HepG2 (cell line): ENCODE measurements around the gene C11orf86. TPM values are rescaled to one million over a fixed set of nuclear protein-coding genes. Genes with fewer than 3 reads are reported as not detected.
A peak's percentile ranks its signal among the peaks of the same experiment; 100 is the strongest.

Experiments used
- ATAC-seq: fragments of 200-7000 bp; cut with Tn5 transposase; 3 replicates; pipeline ENCODE4 v1.9.1; 2020; ENCODE audit warnings: mild to moderate bottlenecking, moderate library complexity
- BruUV-seq: library from RNA; stranded (reverse); fragments of 400-500 nt; replicated peaks from 2 replicates; lab custom pipeline; 2021; lab: Mats Ljungman, UMichigan
- CTCF ChIA-PET: fragments of 300-600 bp; formaldehyde crosslinking; extraction: SDS; loops from one replicate; lab custom pipeline; 2021; ENCODE audit warnings: low total read pairs, inconsistent platforms, low intra/inter-chr PET ratio; lab: Yijun Ruan, JAX
- POLR2A ChIA-PET: fragments of 350-600 bp; sonication (Branson Sonifier 250); formaldehyde crosslinking; loops from one replicate; lab custom pipeline; 2020; ENCODE audit warnings: antibody characterized with exemption, inconsistent platforms; lab: Yijun Ruan, JAX
- DNase-seq: peaks from one replicate; pipeline ENCODE4 v3.0.0-alpha.2; 2015; ENCODE audit warnings: low spot score
- FAIRE-seq: peaks from 3 replicates; lab custom pipeline; 2011; peaks lifted over from hg19 to GRCh38; lab: Jason Lieb, UNC
- H2AFZ ChIP-seq: one replicate; pipeline ENCODE4 v1.6.1; 2011; ENCODE audit warnings: low read length, inconsistent platforms
- H3K27ac ChIP-seq: fragments of 300-600 bp; 3 replicates; pipeline ENCODE4 v1.8.0; 2011; ENCODE audit warnings: mixed run types, mild to moderate bottlenecking, mixed read lengths, low read length, inconsistent platforms; ENCODE audit not compliant: insufficient read depth; ENCODE audit errors: extremely low read length
- H3K27me3 ChIP-seq, 2 experiments: fragments of 200-600 bp in 1 of 2; 2 replicates in 1 of 2; 3 replicates in 1 of 2; pipeline versions ENCODE4 v1.6.0 to v1.8.0; 2011; ENCODE audit warnings: low read length in 2 of 2, mild to moderate bottlenecking in 2 of 2, moderate library complexity in 2 of 2, inconsistent platforms in 1 of 2; ENCODE audit not compliant: insufficient read depth in 2 of 2, control insufficient read depth in 1 of 2
- H3K36me3 ChIP-seq, 2 experiments: fragments of 200-600 bp in 1 of 2; replicated peaks in 1 of 2; 2 replicates in 1 of 2; 3 replicates in 1 of 2; pipeline versions ENCODE4 v1.5.1 to v1.8.0; 2011; ENCODE audit warnings: low read length in 2 of 2, inconsistent platforms in 1 of 2; ENCODE audit not compliant: insufficient read depth in 2 of 2, control insufficient read depth in 1 of 2
- H3K4me1 ChIP-seq: 2 replicates; pipeline ENCODE4 v1.5.1; 2012; ENCODE audit warnings: low read length, inconsistent platforms; ENCODE audit not compliant: insufficient read depth
- H3K4me2 ChIP-seq: 2 replicates; pipeline ENCODE4 v1.6.0; 2011; ENCODE audit warnings: low read depth, low read length, inconsistent platforms
- H3K4me3 ChIP-seq, 3 experiments: fragments of 200-600 bp in 1 of 3; sonication (generic), shearing (Covaris generic) in 1 of 3; replicated peaks in 1 of 3; 2 replicates each; pipeline ENCODE4 v1.5.1; 2011 to 2016; ENCODE audit warnings: low read length in 3 of 3, inconsistent platforms in 2 of 3, low read depth in 2 of 3, mild to moderate bottlenecking in 2 of 3, control low read depth in 1 of 3, mixed read lengths in 1 of 3; ENCODE audit not compliant: insufficient read depth in 1 of 3
- H3K79me2 ChIP-seq: one replicate; pipeline ENCODE4 v1.6.1; 2011; ENCODE audit warnings: low read length, inconsistent platforms; ENCODE audit not compliant: insufficient read depth
- H3K9ac ChIP-seq: 2 replicates; pipeline ENCODE4 v1.6.0; 2011; ENCODE audit warnings: mild to moderate bottlenecking, low read depth, low read length, inconsistent platforms; ENCODE audit not compliant: insufficient read depth
- H3K9me3 ChIP-seq: 2 replicates; pipeline ENCODE4 v1.5.1; 2012; ENCODE audit warnings: mild to moderate bottlenecking, low read length
- H4K20me1 ChIP-seq: 2 replicates; pipeline ENCODE4 v1.6.0; 2011; ENCODE audit warnings: inconsistent platforms, mild to moderate bottlenecking, low read length, moderate library complexity; ENCODE audit not compliant: insufficient read depth
- ESRRA ChIP-seq: sonication (generic); formaldehyde crosslinking; IDR thresholded peaks from 2 replicates; pipeline ENCODE4 v1.5.1; 2020; ENCODE audit warnings: mild to moderate bottlenecking, low read depth, missing genetic modification reagents
- HMG20A ChIP-seq: IDR thresholded peaks from 2 replicates; pipeline ENCODE4 v1.6.1; 2016; ENCODE audit warnings: borderline replicate concordance
- ISL2 ChIP-seq: sonication (generic); formaldehyde crosslinking; IDR thresholded peaks from 2 replicates; pipeline ENCODE4 v1.5.0; 2020; ENCODE audit warnings: missing genetic modification reagents
- NFE2L2 ChIP-seq: fragments of 150-350 bp; IDR thresholded peaks from 2 replicates; pipeline ENCODE4 v1.6.1; 2014; ENCODE audit warnings: low read length
- NR2F1 ChIP-seq, 2 experiments: fragments of 450-650 bp in 1 of 2; formaldehyde crosslinking in 1 of 2; IDR thresholded peaks; 2 replicates each; pipeline versions ENCODE4 v1.5.0 to v1.6.1; 2016 to 2020; ENCODE audit warnings: mild to moderate bottlenecking in 1 of 2, missing compliant biosample characterization in 1 of 2, missing genetic modification reagents in 1 of 2, moderate library complexity in 1 of 2
- POLR2A ChIP-seq, 2 experiments: IDR thresholded peaks; 2 replicates each; pipeline ENCODE4 v1.6.1; 2011; ENCODE audit warnings: low read depth in 2 of 2, low read length in 2 of 2, mild to moderate bottlenecking in 1 of 2, moderate library complexity in 1 of 2; ENCODE audit not compliant: insufficient read depth in 1 of 2
- SALL2 ChIP-seq: sonication (generic); formaldehyde crosslinking; IDR thresholded peaks from 2 replicates; pipeline ENCODE4 v1.8.1; 2023; ENCODE audit warnings: mild to moderate bottlenecking, missing genetic modification reagents, inconsistent platforms
- UBTF ChIP-seq: sonication (generic); formaldehyde crosslinking; IDR thresholded peaks from 2 replicates; pipeline ENCODE4 v1.4.0; 2020; ENCODE audit warnings: mild to moderate bottlenecking, missing genetic modification reagents
- ZNF343 ChIP-seq: sonication (generic); formaldehyde crosslinking; IDR thresholded peaks from 2 replicates; pipeline ENCODE4 v1.4.0; 2020; ENCODE audit warnings: mild to moderate bottlenecking, missing genetic modification reagents
- ZNF660 ChIP-seq: sonication (generic); formaldehyde crosslinking; IDR thresholded peaks from 2 replicates; pipeline ENCODE4 v1.5.1; 2020; ENCODE audit warnings: mild to moderate bottlenecking, low read depth, missing genetic modification reagents, borderline replicate concordance
- ZNF703 ChIP-seq: sonication (generic); formaldehyde crosslinking; IDR thresholded peaks from 2 replicates; pipeline ENCODE4 v1.5.1; 2020; ENCODE audit warnings: missing genetic modification reagents, mild to moderate bottlenecking, moderate library complexity, borderline replicate concordance
- WGBS: methylation state at CpG from one replicate; pipeline ENCODE4 v1.1.6; 2017; ENCODE audit warnings: low lambda C conversion rate; 5-methylcytosine and 5-hydroxymethylcytosine counted together
- in situ Hi-C: cut with HindIII; loops from 2 replicates; pipeline ENCODE4 v1.10.0; 2017; ENCODE audit warnings: low pct_unique_long_range_greater_than_20kb; ENCODE audit not compliant: extremely low pct_ligation_motif_present
- intact Hi-C: fragments of 100-400 bp; cut with micrococcal nuclease; formaldehyde crosslinking; loops from one replicate; pipeline ENCODE4 v1.10.0; 2022; ENCODE audit not compliant: unreplicated experiment
- polyA plus RNA-seq, 8 experiments: library from polyadenylated mRNA; depleted of rRNA in 3 of 8; stranded (reverse) in 7 of 8; unstranded in 1 of 8; fragments of >200 nt; fragmentation: Illumina TruSeq in 4 of 8; extraction: Trizol in 4 of 8; gene quantifications; 2 replicates each; pipeline versions ENCODE4 v1.2.1 to v1.2.3, GENCODE V29; 2011 to 2016; ENCODE audit warnings: low read depth in 4 of 8, missing spikeins in 1 of 8, mixed read lengths in 1 of 8; ENCODE audit not compliant: insufficient read depth in 1 of 8
- total RNA-seq, 5 experiments: library from RNA; depleted of rRNA; stranded (reverse); fragments of >200 nt; fragmentation: Illumina TruSeq; extraction: Trizol; gene quantifications; 2 replicates each; pipeline ENCODE4 v1.2.3, GENCODE V29; 2016; ENCODE audit warnings: low read depth in 1 of 5
- TF ChIP-seq, protein P1 (sequence below): IDR thresholded peaks from 2 replicates; pipeline ENCODE4 v1.6.1; 2016; ENCODE audit warnings: missing biosample characterization, missing genetic modification reagents, low read depth
- TF ChIP-seq, protein P2 (sequence below): sonication (generic); formaldehyde crosslinking; IDR thresholded peaks from 2 replicates; pipeline ENCODE4 v1.5.1; 2020; ENCODE audit warnings: mild to moderate bottlenecking, missing genetic modification reagents, moderate library complexity
- TF ChIP-seq, protein P3 (sequence below): sonication (generic); formaldehyde crosslinking; IDR thresholded peaks from 2 replicates; pipeline ENCODE4 v1.4.0; 2020; ENCODE audit warnings: mild to moderate bottlenecking, low read depth, missing genetic modification reagents

C11orf86 gene
- total and polyA plus RNA-seq, 2 of the 13 experiments (the other 11 are each of a cell fraction or from before 2014, with no cell fraction given): 0.11 to 0.18 TPM

- Histone ChIP-seq H3K36me3 (no peaks in the 10 kb centered on the region), H3K4me3 (peak overlapping the region in 1 of 3 experiments; percentile 56; a peak in 2 of 6 replicates)
Measured at GRCh38 chr11:66971488-66971887, 3.6 kb upstream of the C11orf86 start.

More at GRCh38 chr11:66971488-66971887, 3.6 kb upstream of the C11orf86 start:
- H3K27ac ChIP-seq: peak overlapping the region; percentile 31
- FAIRE-seq (no peak), ATAC-seq (no peak), DNase-seq (no peak)
- 0 out of 2 replicates have a peak, but pooled peaks have one; percentile 5 for TF ChIP-seq SALL2
- no peak for TF ChIP-seq ESRRA
- no peak for TF ChIP-seq NR2F1 (CRISPR knock-in tag; IDR thresholded peaks at IDR 0.05)
- TF ChIP-seq, protein P1, sequence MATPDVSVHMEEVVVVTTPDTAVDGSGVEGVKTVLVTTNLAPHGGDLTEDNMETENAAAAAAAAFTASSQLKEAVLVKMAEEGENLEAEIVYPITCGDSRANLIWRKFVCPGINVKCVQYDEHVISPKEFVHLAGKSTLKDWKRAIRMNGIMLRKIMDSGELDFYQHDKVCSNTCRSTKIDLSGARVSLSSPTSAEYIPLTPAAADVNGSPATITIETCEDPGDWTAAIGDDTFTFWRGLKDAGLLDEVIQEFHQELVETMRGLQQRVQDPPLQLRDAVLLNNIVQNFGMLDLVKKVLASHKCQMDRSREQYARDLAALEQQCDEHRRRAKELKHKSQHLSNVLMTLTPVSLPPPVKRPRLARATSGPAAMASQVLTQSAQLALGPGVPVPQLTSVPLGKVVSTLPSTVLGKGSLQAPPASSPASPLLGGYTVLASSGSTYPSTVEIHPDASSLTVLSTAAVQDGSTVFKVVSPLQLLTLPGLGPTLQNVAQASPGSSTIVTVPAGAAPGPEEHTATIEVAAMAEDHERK (CRISPR knock-in tag): no peak
- TF ChIP-seq NFE2L2: no peak
- TF ChIP-seq, protein P2, sequence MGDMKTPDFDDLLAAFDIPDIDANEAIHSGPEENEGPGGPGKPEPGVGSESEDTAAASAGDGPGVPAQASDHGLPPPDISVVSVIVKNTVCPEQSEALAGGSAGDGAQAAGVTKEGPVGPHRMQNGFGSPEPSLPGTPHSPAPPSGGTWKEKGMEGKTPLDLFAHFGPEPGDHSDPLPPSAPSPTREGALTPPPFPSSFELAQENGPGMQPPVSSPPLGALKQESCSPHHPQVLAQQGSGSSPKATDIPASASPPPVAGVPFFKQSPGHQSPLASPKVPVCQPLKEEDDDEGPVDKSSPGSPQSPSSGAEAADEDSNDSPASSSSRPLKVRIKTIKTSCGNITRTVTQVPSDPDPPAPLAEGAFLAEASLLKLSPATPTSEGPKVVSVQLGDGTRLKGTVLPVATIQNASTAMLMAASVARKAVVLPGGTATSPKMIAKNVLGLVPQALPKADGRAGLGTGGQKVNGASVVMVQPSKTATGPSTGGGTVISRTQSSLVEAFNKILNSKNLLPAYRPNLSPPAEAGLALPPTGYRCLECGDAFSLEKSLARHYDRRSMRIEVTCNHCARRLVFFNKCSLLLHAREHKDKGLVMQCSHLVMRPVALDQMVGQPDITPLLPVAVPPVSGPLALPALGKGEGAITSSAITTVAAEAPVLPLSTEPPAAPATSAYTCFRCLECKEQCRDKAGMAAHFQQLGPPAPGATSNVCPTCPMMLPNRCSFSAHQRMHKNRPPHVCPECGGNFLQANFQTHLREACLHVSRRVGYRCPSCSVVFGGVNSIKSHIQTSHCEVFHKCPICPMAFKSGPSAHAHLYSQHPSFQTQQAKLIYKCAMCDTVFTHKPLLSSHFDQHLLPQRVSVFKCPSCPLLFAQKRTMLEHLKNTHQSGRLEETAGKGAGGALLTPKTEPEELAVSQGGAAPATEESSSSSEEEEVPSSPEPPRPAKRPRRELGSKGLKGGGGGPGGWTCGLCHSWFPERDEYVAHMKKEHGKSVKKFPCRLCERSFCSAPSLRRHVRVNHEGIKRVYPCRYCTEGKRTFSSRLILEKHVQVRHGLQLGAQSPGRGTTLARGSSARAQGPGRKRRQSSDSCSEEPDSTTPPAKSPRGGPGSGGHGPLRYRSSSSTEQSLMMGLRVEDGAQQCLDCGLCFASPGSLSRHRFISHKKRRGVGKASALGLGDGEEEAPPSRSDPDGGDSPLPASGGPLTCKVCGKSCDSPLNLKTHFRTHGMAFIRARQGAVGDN (CRISPR knock-in tag): peak; percentile 9; the same call in 1 of the 2 replicates
- no peak for TF ChIP-seq ZNF343
- no peak for TF ChIP-seq HMG20A (CRISPR knock-in tag)
- no peak for TF ChIP-seq ZNF660 (CRISPR knock-in tag)
- no peak for TF ChIP-seq ZNF703 (CRISPR knock-in tag)
- TF ChIP-seq, protein P3, sequence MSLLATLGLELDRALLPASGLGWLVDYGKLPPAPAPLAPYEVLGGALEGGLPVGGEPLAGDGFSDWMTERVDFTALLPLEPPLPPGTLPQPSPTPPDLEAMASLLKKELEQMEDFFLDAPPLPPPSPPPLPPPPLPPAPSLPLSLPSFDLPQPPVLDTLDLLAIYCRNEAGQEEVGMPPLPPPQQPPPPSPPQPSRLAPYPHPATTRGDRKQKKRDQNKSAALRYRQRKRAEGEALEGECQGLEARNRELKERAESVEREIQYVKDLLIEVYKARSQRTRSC: no peak
- TF ChIP-seq ISL2: no peak
- TF ChIP-seq POLR2A (IDR thresholded peaks at IDR 0.05; ENCODE audit: insufficient read depth in 1 of 2, low read depth in 2 of 2, low read length in 2 of 2): no peak
- no peak for TF ChIP-seq UBTF
- ChIA-PET POLR2A (interaction anchor here (0.5 to 3.3 kb wide), 9 partner anchors 9 to 129 kb away, joined by 3 to 30 read pairs (median 6); partner anchors contain the start of genes PC and RCE1), CTCF (no interaction called here)
- no peak overlapping the region for H2AFZ ChIP-seq
- peak overlapping the region; percentile 21; the same call in 1 of the 2 replicates for H3K9ac ChIP-seq
- intact Hi-C loops (no loop called here), in situ Hi-C loops (loop anchor here (10.0 kb wide), 1 partner anchor 127 kb away; the partner anchor contains the start of gene RCE1)
- H3K9me3 ChIP-seq: no peaks in the 10 kb centered on the region
- H3K27me3 ChIP-seq: no peaks in the 10 kb centered on the region
- H3K4me1 ChIP-seq: peaks cover 94% of the 10 kb centered on the region
- no peaks in the 10 kb centered on the region for H3K79me2 ChIP-seq
- H3K4me2 ChIP-seq: peak overlapping the region; percentile 82
- no peaks in the 10 kb centered on the region for H4K20me1 ChIP-seq
- BruUV-seq: no TSS peak
- no CpG with 5 or more reads among the region's 2 CpGs for WGBS
